ENCODE data around the gene STUM. TPM values are rescaled to one million over a fixed set of nuclear protein-coding genes. Genes with fewer than 3 reads are reported as not detected.
A peak's percentile ranks its signal among the peaks of the same experiment; 100 is the strongest.
"Not testable (repeated sequence)": the region's sequence is repeated elsewhere in the genome, so short reads cannot be mapped to it uniquely, and the experiment has no call there.

STUM gene
- total RNA-seq, 2 donors from 2014 or later: not detected

GRCh38 chr1:226617719-226618118 lies 69.2 kb downstream of the STUM start:
- not testable (repeated sequence) for H3K36me3 Mint-ChIP-seq; DNase-seq (ENCODE audit: low spot score in 2 of 2); H3K9me3 Mint-ChIP-seq; ATAC-seq
- H3K27ac Mint-ChIP-seq: peak overlapping the region in 1 of 2 donors; percentile 60

- no peaks in the 10 kb centered on the region for H3K36me3 Mint-ChIP-seq
- no peak for DNase-seq (ENCODE audit: low spot score in 2 of 2)
- no peak for ATAC-seq
- no peaks in the 10 kb centered on the region for H3K9me3 Mint-ChIP-seq
- H3K27ac Mint-ChIP-seq: no peak overlapping the region
These were observed 69.8 kb downstream of the STUM start for GRCh38 chr1:226618380-226618779.

GRCh38 chr1:226619031-226619430 lies 70.5 kb downstream of the STUM start:
- Mint-ChIP-seq H3K9me3 (no peaks in the 10 kb centered on the region), H3K27ac (no peak overlapping the region), H3K36me3 (no peaks in the 10 kb centered on the region)
- no peak for DNase-seq (ENCODE audit: low spot score in 2 of 2)
- ATAC-seq: no peak

- H3K27ac Mint-ChIP-seq: peak overlapping the region in 1 of 2 donors; percentile 4
- H3K36me3 Mint-ChIP-seq: peaks cover 0 to 5% of the 10 kb centered on the region in 2 donors
- ATAC-seq (no peak), DNase-seq (ENCODE audit: low spot score in 2 of 2) (no peak)
- no peaks in the 10 kb centered on the region for H3K9me3 Mint-ChIP-seq
These were observed 73.4 kb downstream of the STUM start for GRCh38 chr1:226622012-226622411.

GRCh38 chr1:226624526-226624925 lies 76.0 kb downstream of the STUM start:
- ATAC-seq (no peak), DNase-seq (ENCODE audit: low spot score in 2 of 2) (no peak)
- Mint-ChIP-seq H3K36me3 (peaks cover 0 to 16% of the 10 kb centered on the region in 2 donors), H3K27ac (no peak overlapping the region), H3K9me3 (no peaks in the 10 kb centered on the region)

- Mint-ChIP-seq H3K27ac (peak overlapping the region; percentile 85 to 89), H3K36me3 (peaks cover 0 to 22% of the 10 kb centered on the region in 2 donors), H3K9me3 (no peaks in the 10 kb centered on the region)
- DNase-seq (ENCODE audit: low spot score in 2 of 2) (no peak), ATAC-seq (no peak)
These were observed 76.8 kb downstream of the STUM start for GRCh38 chr1:226625326-226625725.

- DNase-seq (ENCODE audit: low spot score in 2 of 2) (no peak), ATAC-seq (peak; percentile 21 to 54)
- Mint-ChIP-seq H3K9me3 (no peaks in the 10 kb centered on the region), H3K27ac (peak overlapping the region; percentile 85 to 89), H3K36me3 (peaks cover 0 to 22% of the 10 kb centered on the region in 2 donors)
These were observed 77.4 kb downstream of the STUM start for GRCh38 chr1:226625832-226626576.

- Mint-ChIP-seq H3K36me3 (peaks cover 0 to 22% of the 10 kb centered on the region in 2 donors), H3K9me3 (no peaks in the 10 kb centered on the region), H3K27ac (peak overlapping the region; percentile 85 to 89)
- peak; percentile 71 to 84 for ATAC-seq
- peak; percentile 82 to 86 for DNase-seq (ENCODE audit: low spot score in 2 of 2)
These were observed 78.0 kb downstream of the STUM start for GRCh38 chr1:226626577-226626956.

GRCh38 chr1:226627050-226627755 lies 78.6 kb downstream of the STUM start:
- peak overlapping the region; percentile 85 to 89 for H3K27ac Mint-ChIP-seq
- peaks cover 0 to 22% of the 10 kb centered on the region in 2 donors for H3K36me3 Mint-ChIP-seq
- peak in 1 of 2 donors; percentile 17 for ATAC-seq
- H3K9me3 Mint-ChIP-seq: no peaks in the 10 kb centered on the region
- no peak for DNase-seq (ENCODE audit: low spot score in 2 of 2)

GRCh38 chr1:226627924-226628611 lies 79.5 kb downstream of the STUM start:
- no peak for DNase-seq (ENCODE audit: low spot score in 2 of 2)
- Mint-ChIP-seq H3K36me3 (peaks cover 0 to 22% of the 10 kb centered on the region in 2 donors), H3K27ac (peak overlapping the region in 1 of 2 donors; percentile 89), H3K9me3 (no peaks in the 10 kb centered on the region)
- peak; percentile 14 to 69 for ATAC-seq

GRCh38 chr1:226628612-226629155 lies 80.1 kb downstream of the STUM start:
- Mint-ChIP-seq H3K27ac (peak overlapping the region in 1 of 2 donors; percentile 89), H3K9me3 (no peaks in the 10 kb centered on the region), H3K36me3 (peaks cover 0 to 22% of the 10 kb centered on the region in 2 donors)
- no peak for ATAC-seq
- DNase-seq (ENCODE audit: low spot score in 2 of 2): no peak

GRCh38 chr1:226629210-226629895 lies 80.8 kb downstream of the STUM start:
- H3K9me3 Mint-ChIP-seq: no peaks in the 10 kb centered on the region
- H3K27ac Mint-ChIP-seq: peak overlapping the region in 1 of 2 donors; percentile 72
- H3K36me3 Mint-ChIP-seq: peaks cover 0 to 22% of the 10 kb centered on the region in 2 donors
- DNase-seq (ENCODE audit: low spot score in 2 of 2): no peak
- ATAC-seq: no peak

- no peak for ATAC-seq
- peaks cover 0 to 22% of the 10 kb centered on the region in 2 donors for H3K36me3 Mint-ChIP-seq
- H3K27ac Mint-ChIP-seq: peak overlapping the region; percentile 44 to 72
- no peak for DNase-seq (ENCODE audit: low spot score in 2 of 2)
- no peaks in the 10 kb centered on the region for H3K9me3 Mint-ChIP-seq
These were observed 81.5 kb downstream of the STUM start for GRCh38 chr1:226629896-226630550.

- ATAC-seq (no peak), DNase-seq (ENCODE audit: low spot score in 2 of 2) (no peak)
- Mint-ChIP-seq H3K27ac (peak overlapping the region in 1 of 2 donors; percentile 72), H3K9me3 (no peaks in the 10 kb centered on the region), H3K36me3 (peaks cover 0 to 22% of the 10 kb centered on the region in 2 donors)
These were observed 82.0 kb downstream of the STUM start for GRCh38 chr1:226630592-226630991.

GRCh38 chr1:226631229-226632000 lies 82.9 kb downstream of the STUM start:
- H3K36me3 Mint-ChIP-seq: peaks cover 0 to 22% of the 10 kb centered on the region in 2 donors
- DNase-seq (ENCODE audit: low spot score in 2 of 2) (no peak), ATAC-seq (no peak)
- peak overlapping the region in 1 of 2 donors; percentile 22 for H3K27ac Mint-ChIP-seq
- H3K9me3 Mint-ChIP-seq: no peaks in the 10 kb centered on the region
